HG03439 (cell line): ENCODE results near the gene RNASET2.

Source experiments
- ATAC-seq: cut with Tn5 transposase; IDR thresholded peaks from one replicate; pipeline ENCODE4 v1.9.1; 2021; ENCODE audit warnings: mild to moderate bottlenecking, moderate library complexity; ENCODE audit not compliant: unreplicated experiment

RNASET2 gene

DNA sequence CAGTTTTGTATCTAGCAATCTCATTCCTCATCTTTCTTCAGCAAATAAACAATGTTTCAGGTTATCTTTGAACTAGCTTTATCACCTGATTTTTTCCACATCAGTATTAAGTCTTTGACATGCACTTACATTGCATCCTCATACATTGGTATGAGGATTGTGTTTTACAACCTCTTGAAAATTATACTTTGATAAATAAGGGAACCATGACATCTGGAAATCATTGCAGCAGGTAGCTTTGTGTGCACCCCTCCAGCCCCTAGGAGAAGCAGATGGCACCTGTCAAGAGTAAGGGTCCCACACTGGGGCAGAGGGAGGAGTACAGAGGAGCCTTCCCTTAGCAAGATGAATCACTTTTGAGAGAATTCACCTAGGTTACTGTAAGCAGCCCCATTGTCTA lies 13.7 kb upstream of the RNASET2 start:
- no peak for ATAC-seq

DNA sequence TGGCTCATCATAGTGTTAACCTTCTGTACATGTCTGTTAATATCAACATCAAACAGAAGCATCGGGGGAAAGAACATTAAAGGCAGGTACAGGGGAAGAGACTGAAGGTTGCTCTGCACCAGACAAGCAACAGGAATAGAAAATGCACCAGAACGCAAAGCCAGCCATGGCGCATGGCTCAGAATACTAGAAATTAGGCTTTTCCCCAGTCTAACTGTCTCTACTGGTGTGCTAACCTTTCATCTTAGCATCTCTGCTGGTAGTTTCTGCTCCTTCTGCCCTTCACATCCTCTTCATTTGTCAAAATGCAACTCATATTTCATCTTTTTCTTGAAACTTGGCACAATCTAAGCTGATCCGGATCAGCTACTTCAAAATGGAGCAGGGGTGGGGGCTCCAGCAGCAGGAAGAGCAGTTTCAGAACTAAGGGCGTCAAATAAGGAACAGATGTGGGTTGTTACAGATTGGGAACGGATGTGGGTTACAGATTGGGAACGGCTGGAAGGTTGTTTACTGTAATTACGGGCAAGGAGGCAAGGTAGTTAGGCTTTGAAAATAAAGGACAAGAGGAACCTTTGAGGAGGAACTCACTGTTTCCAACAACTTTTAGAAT lies 13.1 kb upstream of the RNASET2 start:
- no peak for ATAC-seq

DNA sequence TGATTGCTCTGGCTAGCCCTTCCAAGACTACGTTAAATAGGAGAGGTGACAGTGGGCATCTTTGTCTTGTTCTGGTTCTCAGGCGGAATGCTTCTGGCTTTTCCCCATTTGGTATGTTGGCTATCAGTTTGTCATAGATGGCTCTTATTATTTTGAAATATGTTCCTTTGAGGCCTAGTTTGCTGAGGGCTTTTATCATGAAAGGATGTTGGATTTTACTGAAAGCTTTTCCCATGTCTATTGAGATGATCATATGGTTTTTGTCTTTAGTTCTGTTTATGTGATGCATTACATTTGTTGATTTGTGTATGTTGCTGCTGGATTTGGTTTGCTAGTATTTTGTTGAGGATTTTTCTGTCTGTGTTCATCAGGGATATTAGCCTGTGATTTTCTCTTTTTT lies 9.9 kb upstream of the RNASET2 start:
- ATAC-seq: no peak

DNA sequence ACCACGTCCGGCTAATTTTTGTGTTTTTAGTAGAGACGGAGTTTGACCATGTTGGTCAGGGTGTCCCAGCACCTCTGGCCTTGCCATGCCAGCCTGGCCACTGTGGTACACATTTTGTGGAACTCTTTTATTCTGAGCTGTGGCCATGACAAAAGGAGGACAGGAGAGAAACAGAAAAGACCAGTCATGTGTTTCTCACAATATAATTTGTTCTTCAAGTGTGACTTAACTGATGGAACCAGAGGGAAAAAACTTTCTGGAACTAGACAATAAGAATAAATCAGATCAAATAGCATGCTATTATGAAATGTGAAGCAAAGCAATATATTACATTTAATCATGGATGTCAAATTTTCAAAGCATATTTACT lies 4.2 kb upstream of the RNASET2 start:
- no peak for ATAC-seq

DNA sequence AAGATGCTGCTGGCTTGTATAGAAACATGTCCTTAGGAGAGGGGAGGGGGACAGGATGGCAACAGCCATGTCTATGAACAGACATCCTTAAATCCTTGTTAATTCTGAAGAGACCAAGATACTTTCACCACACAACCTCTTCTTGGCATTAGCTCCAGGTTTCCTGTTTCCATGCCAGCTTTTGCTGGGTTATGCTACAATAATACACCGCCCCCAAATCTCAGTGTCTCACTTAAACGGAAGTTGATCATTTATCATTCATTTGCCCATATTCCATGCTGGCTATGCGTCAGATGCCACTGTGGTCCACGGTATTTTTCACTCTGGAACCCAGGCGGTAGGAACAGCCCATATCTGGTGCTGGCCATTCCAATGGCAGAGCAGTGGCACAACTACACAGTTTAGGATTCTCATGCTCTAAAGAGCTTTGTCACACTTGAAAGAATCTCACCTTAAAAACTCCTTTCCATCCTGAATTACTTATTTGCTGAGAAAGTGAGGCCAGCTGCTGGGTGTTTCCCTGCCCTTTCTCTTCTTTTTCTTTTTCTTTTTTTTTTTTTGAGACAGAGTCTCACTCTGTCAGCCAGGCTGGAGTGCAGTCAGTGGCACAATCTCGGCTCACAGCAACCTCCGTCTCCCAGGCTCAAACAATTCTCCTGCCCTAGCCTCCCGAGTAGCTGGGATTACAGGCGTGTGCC lies 3.7 kb upstream of the RNASET2 start:
- ATAC-seq: no peak

- no peak for ATAC-seq
These were observed 2.8 kb upstream of the RNASET2 start for GRCh38 chr6:166958926-166959861.

- no peak for ATAC-seq
These were observed 1.4 kb upstream of the RNASET2 start for GRCh38 chr6:166957805-166958076.

GRCh38 chr6:166957087-166957804 lies 896 bp upstream of the RNASET2 start:
- peak; percentile 25 for ATAC-seq

GRCh38 chr6:166955865-166956443 lies 396 bp downstream of the RNASET2 start:
- peak; percentile 4 for ATAC-seq

DNA sequence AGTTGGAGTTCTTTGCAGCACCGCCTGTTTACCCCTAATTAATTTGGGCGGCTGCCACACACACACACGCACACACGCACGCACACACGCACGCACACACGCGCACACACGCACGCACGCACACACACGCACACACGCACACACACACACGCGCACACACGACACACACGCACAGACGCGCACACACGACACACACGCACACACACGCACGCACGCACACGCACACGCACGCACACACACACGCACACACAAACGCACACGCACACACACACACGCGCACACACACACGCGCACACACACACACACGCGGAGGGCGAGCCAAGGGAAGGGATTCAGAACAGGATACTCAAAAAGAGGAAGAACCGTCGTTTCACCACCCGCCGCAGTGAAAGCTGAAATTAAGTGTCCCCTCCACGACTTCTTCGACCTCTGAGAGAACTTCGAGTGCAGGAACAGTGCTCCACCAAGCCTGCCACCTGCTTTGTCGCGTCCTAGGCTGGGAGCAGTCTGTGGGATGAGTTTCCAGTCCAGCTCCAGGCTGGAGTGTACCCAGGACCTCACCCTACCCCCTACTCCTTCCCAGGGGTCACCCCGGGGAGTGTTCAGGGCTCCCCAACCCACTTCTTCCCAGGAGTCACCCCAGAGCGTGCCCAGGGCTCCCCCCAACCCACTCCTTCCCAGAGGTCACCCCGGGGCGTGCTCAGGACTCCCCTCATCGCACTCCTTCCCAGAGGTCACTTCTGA lies 1.1 kb downstream of the RNASET2 start:
- ATAC-seq: no peak

DNA sequence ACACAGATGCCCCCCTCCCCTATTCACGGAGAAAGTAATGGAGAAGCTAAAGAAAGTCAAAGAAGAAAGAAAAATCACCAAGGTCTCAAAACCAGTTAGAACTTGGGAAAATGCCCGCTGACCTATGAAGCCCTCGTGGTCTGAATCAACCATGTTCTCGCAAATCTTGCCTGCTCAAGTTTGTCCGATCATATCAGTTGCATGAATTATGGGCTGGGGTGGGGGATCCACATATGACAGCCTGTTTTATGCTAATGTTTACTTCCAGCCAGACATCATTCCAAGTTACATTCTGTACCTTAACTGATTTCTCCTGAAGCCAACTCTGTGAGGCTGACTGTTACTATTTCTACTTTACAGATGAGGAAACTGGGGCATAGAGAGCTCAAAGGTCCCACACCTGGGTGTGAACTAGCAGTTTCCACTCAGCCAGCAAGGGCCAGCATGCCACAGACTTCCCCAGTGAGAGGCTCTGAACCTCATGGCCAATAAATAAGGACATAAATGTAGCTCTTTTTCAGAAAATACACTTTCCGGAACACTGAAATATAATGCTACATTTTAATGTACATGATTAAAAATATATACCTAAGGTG lies 2.1 kb downstream of the RNASET2 start:
- ATAC-seq: no peak

DNA sequence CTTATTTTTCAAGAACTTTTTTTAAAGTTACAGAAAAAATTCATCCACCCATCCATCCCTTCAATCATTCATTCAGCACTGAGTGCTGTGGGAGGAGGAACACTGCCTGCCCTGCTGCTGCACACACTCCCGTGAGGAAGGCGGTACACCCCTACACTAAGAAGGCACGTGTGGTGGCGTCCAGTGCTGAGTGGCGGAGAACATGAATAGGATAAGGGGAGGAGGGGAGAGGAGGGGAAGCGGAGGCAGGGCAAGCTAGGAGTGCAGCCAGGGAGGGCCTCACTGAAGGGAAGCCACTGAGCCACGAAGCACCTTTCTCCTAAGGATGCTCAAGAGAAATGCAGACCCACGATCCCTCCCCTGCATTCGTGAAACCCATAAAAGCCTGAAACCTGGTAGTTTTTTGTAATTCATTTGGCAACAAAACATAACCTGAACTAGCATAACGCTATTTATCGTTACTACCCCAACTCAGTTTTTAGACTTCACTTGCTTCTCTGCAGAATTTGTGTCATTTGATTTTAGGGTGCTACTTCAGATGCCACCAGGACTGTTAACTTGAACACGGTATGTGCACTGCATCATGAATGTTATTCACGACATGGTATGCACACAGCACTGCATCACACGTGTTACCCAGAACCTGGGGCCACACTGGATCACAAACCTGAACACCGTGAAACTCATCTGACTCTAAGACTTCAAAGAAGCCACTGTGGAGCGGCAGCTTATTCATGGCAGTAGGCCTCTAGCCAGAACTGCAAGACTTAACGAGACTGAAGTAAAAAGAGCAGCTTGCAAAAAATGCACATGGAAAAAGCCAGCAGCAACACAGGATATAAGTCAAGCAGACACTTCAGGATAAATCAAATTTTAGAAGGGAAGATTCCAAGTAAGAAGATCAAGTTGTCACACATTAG lies 3.5 kb downstream of the RNASET2 start:
- no peak for ATAC-seq

DNA sequence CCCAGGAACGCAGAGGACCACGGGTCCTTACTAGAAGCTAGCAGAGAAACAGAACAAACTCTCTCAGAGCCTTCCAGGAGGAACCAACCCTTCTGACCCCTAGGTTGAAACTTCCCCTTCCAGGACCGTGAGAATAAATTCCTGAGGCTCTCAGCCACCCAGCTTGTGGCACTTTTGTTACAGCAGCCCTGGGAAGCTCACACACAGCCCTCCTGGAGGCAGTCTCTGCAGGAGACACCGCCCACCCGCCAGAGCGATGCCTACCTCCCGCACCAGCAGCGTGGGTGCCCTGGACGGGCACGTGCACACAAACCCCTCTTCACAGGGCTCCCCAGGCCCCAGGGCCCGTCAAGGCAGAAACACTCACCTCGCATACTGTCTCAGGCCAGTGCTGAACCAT lies 4.2 kb downstream of the RNASET2 start:
- no peak for ATAC-seq

- ATAC-seq: no peak
These were observed 4.7 kb downstream of the RNASET2 start for GRCh38 chr6:166951670-166952060.

- ATAC-seq: peak; percentile 89
These were observed 5.3 kb downstream of the RNASET2 start for GRCh38 chr6:166950892-166951669.

DNA sequence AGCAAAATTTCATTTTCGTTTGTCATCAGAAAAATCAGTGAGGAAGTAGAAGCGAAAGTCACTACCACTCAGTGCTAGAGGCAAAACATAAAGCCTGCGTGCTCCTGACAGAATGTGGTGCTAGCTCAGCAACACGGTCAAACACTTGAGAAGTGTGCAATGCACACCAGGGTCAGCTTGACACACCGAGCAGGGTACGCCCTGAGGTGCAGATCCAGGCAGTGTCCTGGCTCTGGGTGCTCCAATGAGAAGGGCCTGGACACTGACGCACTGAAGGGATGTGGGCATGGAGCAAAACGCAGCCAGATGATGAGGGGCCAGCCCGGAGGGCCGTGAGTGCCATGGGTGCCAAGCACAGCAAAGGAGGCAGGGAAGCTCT lies 5.9 kb downstream of the RNASET2 start:
- ATAC-seq: peak; percentile 39

- peak; percentile 0 for ATAC-seq
These were observed 6.6 kb downstream of the RNASET2 start for GRCh38 chr6:166949528-166950442.
